NCI-H2196 treated with DMSO at 0.1 percent for 48 hours (cell line): Measurements from ENCODE around the gene HSD17B7.

ENCODE experiments used
- DNase-seq: peaks from one replicate; lab custom pipeline; 2025; ENCODE audit not compliant: unreplicated experiment; lab: John Stamatoyannopoulos, UW

Gene HSD17B7

DNA sequence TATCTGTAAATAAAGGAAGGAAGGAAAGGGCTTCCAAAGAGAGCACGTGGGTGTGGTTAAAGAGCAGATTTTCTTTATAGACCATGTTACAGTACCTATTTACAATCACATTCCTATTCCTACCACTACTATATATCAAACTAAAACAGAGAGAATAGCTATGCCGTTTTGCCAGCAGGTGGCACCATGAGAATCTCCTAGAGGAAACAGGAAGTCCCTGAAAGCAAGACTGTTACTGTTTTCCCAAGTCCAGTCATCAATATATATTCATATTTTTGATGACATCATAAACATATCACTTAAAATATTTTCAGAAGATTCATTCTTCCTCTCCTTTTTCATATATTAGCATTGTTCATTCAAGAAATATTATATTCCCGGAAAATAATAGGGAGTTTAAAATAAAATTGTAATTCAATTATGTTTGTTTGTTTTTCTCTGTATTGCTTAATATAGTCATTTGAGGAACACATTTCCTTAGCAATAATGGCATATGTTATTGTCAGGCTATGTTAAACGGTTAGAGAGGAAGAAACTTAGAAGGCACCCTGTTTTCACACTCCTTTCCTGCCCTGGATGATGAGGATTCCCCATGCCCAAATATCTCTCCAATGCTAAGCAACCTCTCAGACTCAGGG is 63.9 kb downstream of the HSD17B7 start:
- no peak for DNase-seq

GRCh38 chr1:162855461-162856150 is 65.1 kb downstream of the HSD17B7 start:
- DNase-seq, result no peak

GRCh38 chr1:162856260-162856659 is 65.8 kb downstream of the HSD17B7 start:
- no peak for DNase-seq

- DNase-seq, result no peak
Observed at GRCh38 chr1:162857850-162858249, 67.3 kb downstream of the HSD17B7 start.

DNA sequence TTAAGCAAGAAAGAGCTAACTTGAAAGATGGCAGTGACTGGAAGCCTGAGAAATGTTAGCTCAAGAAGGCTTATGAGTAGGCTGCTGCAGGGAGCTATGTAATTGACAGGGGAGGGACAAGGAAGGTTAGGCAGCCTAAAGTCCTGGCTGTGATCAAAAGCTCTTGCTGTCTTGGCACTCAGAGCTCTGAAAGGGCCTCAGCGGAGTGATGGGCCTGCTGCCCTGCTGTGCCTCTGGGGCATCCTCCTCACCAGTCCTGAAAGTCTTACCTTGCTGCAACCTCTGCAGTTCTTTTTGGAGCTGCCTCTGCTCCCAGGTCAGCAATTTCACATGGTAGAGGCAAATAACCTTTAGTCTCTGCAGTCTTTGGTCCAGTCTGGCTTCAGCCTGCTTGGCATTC is 68.7 kb downstream of the HSD17B7 start:
- no peak for DNase-seq

DNA sequence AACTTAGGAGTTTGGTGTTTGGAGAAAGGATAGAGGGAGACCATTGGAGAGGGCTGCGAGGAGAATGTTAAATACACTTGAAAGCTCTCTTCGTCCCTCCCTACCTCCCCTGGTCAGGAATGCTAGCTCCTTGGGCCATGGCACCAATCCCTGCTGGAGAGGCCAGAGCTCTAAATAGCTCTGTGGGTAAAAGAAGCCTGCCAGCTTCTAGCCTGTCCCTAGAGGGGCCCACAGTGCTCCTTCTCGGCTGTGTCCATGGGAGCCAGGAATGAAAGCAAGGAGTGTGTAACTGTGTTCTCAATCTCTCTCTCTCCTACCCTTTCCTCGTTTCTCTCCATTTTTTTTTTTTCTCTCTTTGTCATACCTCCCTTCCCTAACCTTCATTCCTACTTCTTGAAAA is 70.6 kb downstream of the HSD17B7 start, which contains the start of gene CCDC190:
Gene CCDC190 (minus strand): TSS at position 75 of the 400 bp plus-strand sequence. CDS start 1,529 bp downstream, outside the sequence.
- no peak for DNase-seq

DNA sequence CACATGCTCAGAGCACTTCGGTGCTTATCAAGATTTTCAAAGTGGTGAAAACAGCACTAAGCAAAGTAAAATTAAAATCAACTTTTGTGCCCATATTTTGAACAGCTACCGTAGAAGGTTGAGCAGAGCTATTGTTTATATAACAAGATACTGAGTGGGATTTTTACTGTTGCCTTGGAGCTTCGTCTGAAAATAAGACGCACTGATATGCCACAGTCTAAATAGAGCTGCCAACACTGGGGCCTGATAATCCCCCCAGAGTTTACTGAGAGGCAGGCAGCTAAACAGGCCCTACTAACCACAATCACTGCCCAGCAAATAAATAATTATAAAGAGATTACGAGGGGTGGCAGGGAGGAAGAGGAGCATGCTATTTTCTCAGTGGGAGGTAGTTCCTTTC is 71.1 kb downstream of the HSD17B7 start:
- DNase-seq, result no peak
